Thyroid gland (tissue), 4 donors: Measurements from ENCODE around the gene BCL11B. TPM values are rescaled to one million over a fixed set of nuclear protein-coding genes. Genes with fewer than 3 reads are reported as not detected.

Source experiments
- DNase-seq, 2 donors: peaks; one replicate each; pipeline ENCODE4 v3.0.0-alpha.2; 2019
- H3K27ac ChIP-seq, 3 donors: fragments of 200-600 bp; sonication (generic); 1 replicate in 2 of 3; 2 replicates in 1 of 3; pipeline ENCODE4 v1.5.1; 2016 to 2019; ENCODE audit warnings: mild to moderate bottlenecking in 1 of 3, moderate library complexity in 1 of 3
- H3K27me3 ChIP-seq: fragments of 200-600 bp; sonication (generic); one replicate; pipeline ENCODE4 v1.5.1; 2019
- H3K36me3 ChIP-seq, 2 donors: fragments of 200-600 bp; sonication (generic); one replicate each; pipeline ENCODE4 v1.5.1; 2016 to 2019
- H3K4me1 ChIP-seq, 2 donors: fragments of 200-600 bp; sonication (generic); one replicate each; pipeline ENCODE4 v1.5.1; 2017 to 2019
- H3K4me3 ChIP-seq, 3 donors: fragments of 200-600 bp; sonication (generic); replicated peaks in 1 of 3; 1 replicate in 2 of 3; 2 replicates in 1 of 3; pipeline ENCODE4 v1.5.1; 2016; ENCODE audit warnings: mild to moderate bottlenecking in 1 of 3
- H3K9me3 ChIP-seq: fragments of 200-600 bp; sonication (generic); one replicate; pipeline ENCODE4 v1.5.1; 2017
- POLR2A ChIP-seq, 2 donors: fragments of 450-650 bp; IDR thresholded peaks; one replicate each; pipeline ENCODE4 v1.6.1; 2017; ENCODE audit warnings: antibody characterized with exemption in 2 of 2, mild to moderate bottlenecking in 2 of 2, moderate library complexity in 1 of 2
- WGBS, 2 donors: methylation state at CpG; one replicate each; pipeline ENCODE4 v1.1.5; 2017; 5-methylcytosine and 5-hydroxymethylcytosine counted together
- intact Hi-C: fragments of 100-400 bp; cut with DNase I; formaldehyde crosslinking; loops from one replicate; pipeline ENCODE4 v1.15.1; 2023
- total RNA-seq, 4 donors: library from RNA; depleted of rRNA; stranded (reverse); fragments of >200 nt; gene quantifications; one replicate each; pipeline ENCODE4 v1.2.3, GENCODE V29; 2016
- TF ChIP-seq, protein P1 (sequence below), 6 experiments: fragments of 200-600 bp in 3 of 6; fragments of 450-650 bp in 3 of 6; sonication (generic) in 3 of 6; IDR thresholded peaks; one replicate each; pipeline ENCODE4 v1.5.1; 2016 to 2019; ENCODE audit warnings: antibody characterized with exemption in 6 of 6, mild to moderate bottlenecking in 2 of 6, inconsistent platforms in 1 of 6, moderate library complexity in 1 of 6

Gene BCL11B
- total RNA-seq, 4 donors from 2014 or later, result 0.81 to 4.3 (median 2.3) TPM

DNA sequence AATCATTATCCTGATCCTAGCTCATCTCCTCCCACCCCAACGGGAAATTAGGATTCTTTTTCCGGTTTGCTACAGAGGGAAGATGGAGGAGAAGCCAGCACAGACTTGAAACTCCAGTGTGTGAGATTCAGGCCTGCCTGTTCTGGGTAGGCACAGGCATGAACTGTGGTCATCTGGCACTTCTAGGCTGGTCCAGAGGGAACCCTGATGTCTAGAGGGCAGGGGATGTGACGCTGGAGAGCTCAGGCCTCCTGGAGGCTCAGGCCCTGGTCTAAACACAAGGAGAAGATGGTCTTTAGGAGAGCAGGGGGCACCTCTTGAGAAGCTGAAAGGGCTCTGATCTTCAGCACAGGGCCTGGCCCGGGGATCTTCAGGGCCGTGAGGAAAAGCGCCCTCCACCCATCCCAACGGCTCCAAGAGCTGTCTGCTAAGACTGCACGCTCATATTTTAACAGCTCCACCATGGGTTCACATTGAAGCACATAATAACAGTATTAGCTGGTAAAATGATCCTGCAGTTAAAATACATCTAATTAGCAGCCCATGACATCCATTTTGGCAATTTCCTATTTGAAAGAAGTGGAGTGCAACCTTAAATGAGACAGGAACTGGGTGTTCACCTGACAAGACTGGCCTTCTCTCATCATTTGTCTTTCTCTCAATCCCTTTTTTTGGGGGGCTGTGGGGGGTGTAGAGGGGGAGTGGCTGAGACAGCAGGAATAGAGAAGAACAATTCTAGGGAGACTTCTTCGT is 35.4 kb downstream of the BCL11B start:
- H3K36me3 ChIP-seq, result no peaks in the 10 kb centered on the region
- no peaks in the 10 kb centered on the region for H3K9me3 ChIP-seq
- intact Hi-C loops, result loop anchor here (10.0 kb wide), 1 partner anchor 332 kb away; no protein-coding TSS in a partner anchor
- 88 to 89% methylated on average over 9 of the region's 9 CpGs for WGBS, 2 donors
- no peaks in the 10 kb centered on the region for H3K27me3 ChIP-seq
- no peak overlapping the region for H3K27ac ChIP-seq
- peaks cover 14 to 16% of the 10 kb centered on the region in 2 donors for H3K4me1 ChIP-seq
- DNase-seq, result no peak
- TF ChIP-seq, protein P1, sequence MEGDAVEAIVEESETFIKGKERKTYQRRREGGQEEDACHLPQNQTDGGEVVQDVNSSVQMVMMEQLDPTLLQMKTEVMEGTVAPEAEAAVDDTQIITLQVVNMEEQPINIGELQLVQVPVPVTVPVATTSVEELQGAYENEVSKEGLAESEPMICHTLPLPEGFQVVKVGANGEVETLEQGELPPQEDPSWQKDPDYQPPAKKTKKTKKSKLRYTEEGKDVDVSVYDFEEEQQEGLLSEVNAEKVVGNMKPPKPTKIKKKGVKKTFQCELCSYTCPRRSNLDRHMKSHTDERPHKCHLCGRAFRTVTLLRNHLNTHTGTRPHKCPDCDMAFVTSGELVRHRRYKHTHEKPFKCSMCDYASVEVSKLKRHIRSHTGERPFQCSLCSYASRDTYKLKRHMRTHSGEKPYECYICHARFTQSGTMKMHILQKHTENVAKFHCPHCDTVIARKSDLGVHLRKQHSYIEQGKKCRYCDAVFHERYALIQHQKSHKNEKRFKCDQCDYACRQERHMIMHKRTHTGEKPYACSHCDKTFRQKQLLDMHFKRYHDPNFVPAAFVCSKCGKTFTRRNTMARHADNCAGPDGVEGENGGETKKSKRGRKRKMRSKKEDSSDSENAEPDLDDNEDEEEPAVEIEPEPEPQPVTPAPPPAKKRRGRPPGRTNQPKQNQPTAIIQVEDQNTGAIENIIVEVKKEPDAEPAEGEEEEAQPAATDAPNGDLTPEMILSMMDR (IDR thresholded peaks at IDR 0.05), result no peak
- TF ChIP-seq POLR2A (IDR thresholded peaks at IDR 0.05), result no peak
- H3K4me3 ChIP-seq, result no peak overlapping the region

DNA sequence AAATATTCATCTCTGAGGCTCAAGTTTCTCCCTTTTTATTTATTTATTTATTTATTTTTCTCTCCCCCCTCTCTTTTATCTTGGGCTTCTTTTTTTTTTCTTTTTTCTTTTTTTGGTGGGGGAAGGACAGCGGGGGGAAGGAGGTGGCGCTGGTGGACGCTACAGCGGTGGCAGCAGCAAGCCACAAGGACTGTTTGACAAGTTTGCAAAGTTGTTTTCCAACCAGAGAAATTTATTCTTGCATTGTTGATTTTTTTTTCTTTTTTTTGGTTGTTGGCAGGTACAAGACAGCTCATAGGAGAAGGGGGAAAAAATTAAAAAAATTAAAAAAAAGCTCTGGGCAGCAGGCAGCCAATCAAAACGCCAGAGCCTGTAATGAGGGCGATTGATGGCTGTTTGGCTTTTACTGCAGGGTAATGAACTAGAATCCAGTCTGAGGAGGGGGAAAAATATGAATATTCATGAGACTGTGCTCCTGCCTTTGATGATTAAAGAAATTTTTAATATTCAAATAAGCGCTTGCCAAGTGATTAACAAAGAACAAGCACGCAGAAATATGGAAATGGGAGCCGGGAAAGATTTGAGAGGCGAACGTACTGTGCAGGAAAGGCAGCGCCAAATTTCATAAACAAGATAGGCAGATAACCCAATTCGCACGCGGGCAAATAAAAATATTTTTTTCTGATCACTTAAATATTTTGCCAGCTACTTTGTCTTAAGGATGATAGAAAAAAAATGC is 36.2 kb downstream of the BCL11B start:
- no peaks in the 10 kb centered on the region for H3K9me3 ChIP-seq
- no peaks in the 10 kb centered on the region for H3K27me3 ChIP-seq
- no peak overlapping the region for H3K27ac ChIP-seq
- TF ChIP-seq, protein P1 (IDR thresholded peaks at IDR 0.05), result no peak
- no peak for TF ChIP-seq POLR2A (IDR thresholded peaks at IDR 0.05)
- no peak overlapping the region for H3K4me3 ChIP-seq
- no peaks in the 10 kb centered on the region for H3K36me3 ChIP-seq
- no peak for DNase-seq
- intact Hi-C loops, result loop anchor here (10.0 kb wide), 1 partner anchor 331 kb away; no protein-coding TSS in a partner anchor
- peaks cover 13 to 16% of the 10 kb centered on the region in 2 donors for H3K4me1 ChIP-seq
- whole genome bisulfite sequencing, 2 donors, result 67 to 68% methylated on average over 15 of the region's 15 CpGs

DNA sequence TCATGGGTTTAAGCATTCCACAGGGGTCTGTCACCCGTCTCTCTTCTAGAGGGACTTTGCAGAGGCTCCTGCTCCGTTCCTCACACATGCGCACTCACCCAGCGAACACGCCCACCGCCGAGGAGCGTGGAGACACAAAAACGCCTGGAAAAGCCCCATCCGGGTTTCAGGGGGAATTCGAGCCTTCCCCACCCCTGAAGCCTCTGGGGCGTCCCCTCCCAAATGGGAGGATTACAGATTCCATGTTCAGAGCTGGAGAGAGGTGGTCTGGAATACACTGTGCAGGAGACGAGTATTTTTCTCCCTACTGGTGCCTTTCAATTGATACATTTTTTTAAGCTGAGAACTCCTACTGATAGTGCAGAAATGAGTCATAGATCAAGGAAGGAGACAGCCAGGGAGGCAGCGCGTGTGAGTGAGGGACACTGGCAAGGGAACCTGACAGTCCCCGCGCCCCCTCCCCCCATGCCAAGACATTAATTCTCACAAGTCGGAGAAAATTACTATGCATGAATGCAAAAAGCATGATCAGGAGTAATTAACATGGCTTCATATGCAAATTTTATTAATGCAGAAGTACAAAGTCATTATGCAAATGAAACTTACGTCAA is 36.9 kb downstream of the BCL11B start:
- Histone ChIP-seq H3K4me1 (peaks cover 13 to 20% of the 10 kb centered on the region in 2 donors), H3K36me3 (no peaks in the 10 kb centered on the region), H3K27ac (no peak overlapping the region), H3K4me3 (no peak overlapping the region), H3K27me3 (no peaks in the 10 kb centered on the region), H3K9me3 (no peaks in the 10 kb centered on the region)
- WGBS, 2 donors, result 21 to 25% methylated on average over 19 of the region's 19 CpGs
- no peak for DNase-seq
- intact Hi-C loops, result loop anchor here (10.0 kb wide), 1 partner anchor 330 kb away; no protein-coding TSS in a partner anchor
- TF ChIP-seq POLR2A (IDR thresholded peaks at IDR 0.05), result no peak
- TF ChIP-seq, protein P1 (IDR thresholded peaks at IDR 0.05), result no peak

DNA sequence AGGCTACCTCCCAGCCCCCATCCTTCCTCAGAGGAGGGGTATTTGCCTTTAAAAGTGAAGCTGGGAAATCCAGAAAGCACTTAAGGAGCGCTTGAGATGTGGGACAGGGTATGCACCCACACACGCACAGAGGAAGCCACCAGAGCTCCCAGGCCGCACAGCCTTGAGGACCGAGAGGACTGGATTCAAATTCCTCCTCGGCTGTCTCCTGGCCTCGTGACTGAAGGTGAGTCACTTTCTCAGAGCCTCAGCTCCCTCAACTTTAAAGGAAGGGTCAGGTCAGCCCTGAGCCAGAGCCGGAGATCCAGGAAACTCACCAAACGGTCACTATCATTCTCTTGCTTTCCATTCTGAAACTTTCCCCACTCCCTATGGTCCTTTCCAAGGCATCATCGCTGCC is 37.6 kb downstream of the BCL11B start:
- no peak for DNase-seq
- Histone ChIP-seq H3K27ac (no peak overlapping the region), H3K27me3 (no peaks in the 10 kb centered on the region), H3K36me3 (no peaks in the 10 kb centered on the region), H3K4me1 (peaks cover 13 to 27% of the 10 kb centered on the region in 2 donors), H3K9me3 (no peaks in the 10 kb centered on the region), H3K4me3 (no peak overlapping the region)
- intact Hi-C loops, result loop anchor here (10.0 kb wide), 1 partner anchor 330 kb away; no protein-coding TSS in a partner anchor
- WGBS, 2 donors, result 73% methylated on average over 9 of the region's 9 CpGs
- TF ChIP-seq, protein P1 (IDR thresholded peaks at IDR 0.05), result no peak
- no peak for TF ChIP-seq POLR2A (IDR thresholded peaks at IDR 0.05)
